Neural cell (in vitro differentiated cells): ENCODE measurements around the gene TSPEAR.

Experiments used
- CTCF ChIP-seq: fragments of 450-650 bp; IDR thresholded peaks from 2 replicates; pipeline ENCODE4 v1.5.1; 2014; ENCODE audit warnings: antibody characterized with exemption, mild to moderate bottlenecking, moderate library complexity; ENCODE audit not compliant: poor library complexity, severe bottlenecking
- EP300 ChIP-seq: fragments of 450-650 bp; conservative IDR thresholded peaks from 2 replicates; pipeline ENCODE4 v1.6.1; 2014; ENCODE audit warnings: antibody characterized with exemption, mild to moderate bottlenecking, moderate library complexity; ENCODE audit not compliant: poor library complexity, severe bottlenecking
- EZH2 ChIP-seq: fragments of 200-600, 300-800 bp; shearing (Covaris generic), sonication (generic); IDR thresholded peaks from 2 replicates; pipeline ENCODE4 v1.6.1; 2014; ENCODE audit warnings: antibody characterized with exemption, low read length, borderline replicate concordance, mild to moderate bottlenecking; ENCODE audit not compliant: insufficient read depth, poor library complexity, severe bottlenecking

- TF ChIP-seq EZH2 = no peak
- TF ChIP-seq CTCF = no peak
- TF ChIP-seq EP300 = no peak
Measured at GRCh38 chr21:44508426-44508710, 203.0 kb downstream of the TSPEAR start.
